ENCODE results near the gene JMJD8.

Gene JMJD8

GRCh38 chr16:680967-681745 lies 3.0 kb downstream of the JMJD8 start:
- DNase-seq (ENCODE audit: low read depth in 1 of 2, low spot score in 1 of 2), result peak in 1 of 2 experiments; percentile 62
- TF ChIP-seq, protein P1, sequence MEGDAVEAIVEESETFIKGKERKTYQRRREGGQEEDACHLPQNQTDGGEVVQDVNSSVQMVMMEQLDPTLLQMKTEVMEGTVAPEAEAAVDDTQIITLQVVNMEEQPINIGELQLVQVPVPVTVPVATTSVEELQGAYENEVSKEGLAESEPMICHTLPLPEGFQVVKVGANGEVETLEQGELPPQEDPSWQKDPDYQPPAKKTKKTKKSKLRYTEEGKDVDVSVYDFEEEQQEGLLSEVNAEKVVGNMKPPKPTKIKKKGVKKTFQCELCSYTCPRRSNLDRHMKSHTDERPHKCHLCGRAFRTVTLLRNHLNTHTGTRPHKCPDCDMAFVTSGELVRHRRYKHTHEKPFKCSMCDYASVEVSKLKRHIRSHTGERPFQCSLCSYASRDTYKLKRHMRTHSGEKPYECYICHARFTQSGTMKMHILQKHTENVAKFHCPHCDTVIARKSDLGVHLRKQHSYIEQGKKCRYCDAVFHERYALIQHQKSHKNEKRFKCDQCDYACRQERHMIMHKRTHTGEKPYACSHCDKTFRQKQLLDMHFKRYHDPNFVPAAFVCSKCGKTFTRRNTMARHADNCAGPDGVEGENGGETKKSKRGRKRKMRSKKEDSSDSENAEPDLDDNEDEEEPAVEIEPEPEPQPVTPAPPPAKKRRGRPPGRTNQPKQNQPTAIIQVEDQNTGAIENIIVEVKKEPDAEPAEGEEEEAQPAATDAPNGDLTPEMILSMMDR (IDR thresholded peaks at IDR 0.05; ENCODE audit: insufficient read depth, low read length), result peak; percentile 13
- no peak for TF ChIP-seq SPI1 (IDR thresholded peaks at IDR 0.05; ENCODE audit: borderline replicate concordance, low read depth)
- TF ChIP-seq POLR2AphosphoS5 (IDR thresholded peaks at IDR 0.05; ENCODE audit: low read depth), result peak; percentile 36; the same call in 1 of the 2 replicates
- H3K27me3 ChIP-seq (ENCODE audit: insufficient read depth, poor library complexity, severe bottlenecking), result no peaks in the 10 kb centered on the region
- peak overlapping the region; percentile 62 for H3K4me3 ChIP-seq (replicated peaks; ENCODE audit: insufficient read depth, low read length)
- peak overlapping the region; percentile 86 for H3K27ac ChIP-seq (replicated peaks)

GRCh38 chr16:680625-680945 lies 3.5 kb downstream of the JMJD8 start:
- DNase-seq (ENCODE audit: low read depth in 1 of 2, low spot score in 1 of 2), result no peak
- Histone ChIP-seq H3K27me3 (ENCODE audit: insufficient read depth, poor library complexity, severe bottlenecking) (no peaks in the 10 kb centered on the region), H3K4me3 (replicated peaks; ENCODE audit: insufficient read depth, low read length) (peak overlapping the region; percentile 62), H3K27ac (replicated peaks) (peak overlapping the region; percentile 86)
- TF ChIP-seq GABPA (IDR thresholded peaks at IDR 0.05; ENCODE audit: low read depth) (no peak), SPI1 (IDR thresholded peaks at IDR 0.05; ENCODE audit: borderline replicate concordance, low read depth) (no peak), POLR2AphosphoS5 (IDR thresholded peaks at IDR 0.05; ENCODE audit: low read depth) (no peak)
- TF ChIP-seq, protein P1 (IDR thresholded peaks at IDR 0.05; ENCODE audit: insufficient read depth, low read length), result no peak
- TF ChIP-seq, protein P2, sequence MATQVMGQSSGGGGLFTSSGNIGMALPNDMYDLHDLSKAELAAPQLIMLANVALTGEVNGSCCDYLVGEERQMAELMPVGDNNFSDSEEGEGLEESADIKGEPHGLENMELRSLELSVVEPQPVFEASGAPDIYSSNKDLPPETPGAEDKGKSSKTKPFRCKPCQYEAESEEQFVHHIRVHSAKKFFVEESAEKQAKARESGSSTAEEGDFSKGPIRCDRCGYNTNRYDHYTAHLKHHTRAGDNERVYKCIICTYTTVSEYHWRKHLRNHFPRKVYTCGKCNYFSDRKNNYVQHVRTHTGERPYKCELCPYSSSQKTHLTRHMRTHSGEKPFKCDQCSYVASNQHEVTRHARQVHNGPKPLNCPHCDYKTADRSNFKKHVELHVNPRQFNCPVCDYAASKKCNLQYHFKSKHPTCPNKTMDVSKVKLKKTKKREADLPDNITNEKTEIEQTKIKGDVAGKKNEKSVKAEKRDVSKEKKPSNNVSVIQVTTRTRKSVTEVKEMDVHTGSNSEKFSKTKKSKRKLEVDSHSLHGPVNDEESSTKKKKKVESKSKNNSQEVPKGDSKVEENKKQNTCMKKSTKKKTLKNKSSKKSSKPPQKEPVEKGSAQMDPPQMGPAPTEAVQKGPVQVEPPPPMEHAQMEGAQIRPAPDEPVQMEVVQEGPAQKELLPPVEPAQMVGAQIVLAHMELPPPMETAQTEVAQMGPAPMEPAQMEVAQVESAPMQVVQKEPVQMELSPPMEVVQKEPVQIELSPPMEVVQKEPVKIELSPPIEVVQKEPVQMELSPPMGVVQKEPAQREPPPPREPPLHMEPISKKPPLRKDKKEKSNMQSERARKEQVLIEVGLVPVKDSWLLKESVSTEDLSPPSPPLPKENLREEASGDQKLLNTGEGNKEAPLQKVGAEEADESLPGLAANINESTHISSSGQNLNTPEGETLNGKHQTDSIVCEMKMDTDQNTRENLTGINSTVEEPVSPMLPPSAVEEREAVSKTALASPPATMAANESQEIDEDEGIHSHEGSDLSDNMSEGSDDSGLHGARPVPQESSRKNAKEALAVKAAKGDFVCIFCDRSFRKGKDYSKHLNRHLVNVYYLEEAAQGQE (IDR thresholded peaks at IDR 0.05; ENCODE audit: insufficient replicate concordance, low read depth), result no peak

DNA sequence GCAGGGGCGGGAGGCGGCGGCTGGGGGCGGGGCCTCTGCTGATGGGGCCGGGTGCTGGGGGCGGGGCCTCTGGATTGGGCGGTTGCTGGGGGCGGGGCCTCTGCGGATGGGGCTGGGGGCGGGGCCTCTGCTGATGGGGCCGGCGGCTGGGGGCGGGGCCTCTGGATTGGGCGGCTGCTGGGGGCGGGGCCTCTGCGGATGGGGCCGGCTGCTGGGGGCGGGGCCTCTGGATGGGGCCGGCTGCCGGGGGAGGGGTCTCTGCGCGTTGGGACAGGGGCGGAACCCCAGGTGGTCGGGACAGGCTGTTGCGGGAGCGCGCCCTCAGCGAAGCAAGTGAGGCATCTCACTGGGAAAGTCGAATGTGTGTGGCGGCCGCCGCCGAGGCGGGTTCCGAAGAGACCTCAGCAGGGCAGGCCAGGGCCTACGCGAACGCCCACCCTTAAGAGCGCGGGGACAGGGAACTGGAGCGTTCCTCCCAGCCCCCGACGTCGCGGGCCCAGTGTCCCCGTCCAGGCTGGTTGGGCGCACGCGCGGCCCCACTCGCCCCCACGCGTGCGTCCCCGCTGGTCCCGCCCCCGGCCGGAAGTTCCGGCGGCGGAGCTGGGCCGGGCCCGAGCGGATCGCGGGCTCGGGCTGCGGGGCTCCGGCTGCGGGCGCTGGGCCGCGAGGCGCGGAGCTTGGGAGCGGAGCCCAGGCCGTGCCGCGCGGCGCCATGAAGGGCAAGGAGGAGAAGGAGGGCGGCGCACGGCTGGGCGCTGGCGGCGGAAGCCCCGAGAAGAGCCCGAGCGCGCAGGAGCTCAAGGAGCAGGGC lies 4.1 kb downstream of the JMJD8 start, which contains the start of gene STUB1:
TSS of gene STUB1 (plus strand) at position 597 of the 811 bp plus-strand sequence. CDS start at position 713, 116 bp downstream.
- no peaks in the 10 kb centered on the region for H3K27me3 ChIP-seq (ENCODE audit: insufficient read depth, poor library complexity, severe bottlenecking)
- peak; percentile 84 to 85 for DNase-seq (ENCODE audit: low read depth in 1 of 2, low spot score in 1 of 2)
- peak within 1 kb of the TSS; percentile 62 for H3K4me3 ChIP-seq (replicated peaks; ENCODE audit: insufficient read depth, low read length)
- peak; percentile 76 for TF ChIP-seq GABPA (IDR thresholded peaks at IDR 0.05; ENCODE audit: low read depth)
- peak; percentile 34 for TF ChIP-seq POLR2AphosphoS5 (IDR thresholded peaks at IDR 0.05; ENCODE audit: low read depth)
- TF ChIP-seq, protein P2 (IDR thresholded peaks at IDR 0.05; ENCODE audit: insufficient replicate concordance, low read depth), result no peak
- peak within 1 kb of the TSS; percentile 86 for H3K27ac ChIP-seq (replicated peaks)
